Smooth muscle cell (in vitro differentiated cells): ENCODE results near the gene NPB. TPM values are rescaled to one million over a fixed set of nuclear protein-coding genes. Genes with fewer than 3 reads are reported as not detected.

Experiments used
- DNase-seq: peaks from one replicate; lab custom pipeline; 2025; ENCODE audit not compliant: unreplicated experiment; lab: John Stamatoyannopoulos, UW
- H2AFZ ChIP-seq: fragments of 200-600 bp; sonication (generic); 2 replicates; pipeline ENCODE4 v1.6.0; 2016; ENCODE audit warnings: antibody characterized with exemption, low read depth, mild to moderate bottlenecking
- H3F3A ChIP-seq: fragments of 200-600 bp; sonication (generic); 2 replicates; pipeline ENCODE4 v1.6.0; 2017; ENCODE audit warnings: antibody characterized with exemption, low read depth
- H3K27ac ChIP-seq: fragments of 200-600 bp; sonication (generic); 2 replicates; pipeline ENCODE4 v1.5.1; 2016; ENCODE audit warnings: low read depth, mild to moderate bottlenecking
- H3K27me3 ChIP-seq: fragments of 200-600 bp; sonication (generic); 2 replicates; pipeline ENCODE4 v1.6.1; 2016; ENCODE audit warnings: low read depth, mild to moderate bottlenecking
- H3K36me3 ChIP-seq: fragments of 200-600 bp; sonication (generic); 2 replicates; pipeline ENCODE4 v1.5.1; 2016; ENCODE audit warnings: low read depth
- H3K4me1 ChIP-seq: fragments of 200-600 bp; sonication (generic); 2 replicates; pipeline ENCODE4 v1.5.1; 2016; ENCODE audit warnings: low read depth
- H3K4me2 ChIP-seq: fragments of 200-600 bp; sonication (generic); 2 replicates; pipeline ENCODE4 v1.6.0; 2016; ENCODE audit warnings: mild to moderate bottlenecking
- H3K4me3 ChIP-seq: fragments of 200-600 bp; sonication (generic); 2 replicates; pipeline ENCODE4 v1.5.1; 2016; ENCODE audit warnings: mild to moderate bottlenecking
- H3K79me2 ChIP-seq: fragments of 200-600 bp; sonication (generic); 2 replicates; pipeline ENCODE4 v1.6.0; 2016; ENCODE audit warnings: low read depth, mild to moderate bottlenecking
- H3K9ac ChIP-seq: fragments of 200-600 bp; sonication (generic); 2 replicates; pipeline ENCODE4 v1.6.0; 2016; ENCODE audit warnings: low read depth
- H3K9me3 ChIP-seq: fragments of 200-600 bp; sonication (generic); replicated peaks from 2 replicates; pipeline ENCODE4 v1.5.1; 2016; ENCODE audit warnings: low read depth
- H4K20me1 ChIP-seq: fragments of 200-600 bp; sonication (generic); 2 replicates; pipeline ENCODE4 v1.6.0; 2016; ENCODE audit warnings: low read depth
- WGBS: methylation state at CpG from one replicate; pipeline ENCODE4 v1.1.7; 2016; ENCODE audit warnings: low lambda C conversion rate; 5-methylcytosine and 5-hydroxymethylcytosine counted together
- polyA plus RNA-seq: library from polyadenylated mRNA; unstranded; fragments of >200 nt; fragmentation: Nextera tagmentation; extraction: Ambion mirVana; gene quantifications from 2 replicates; pipeline ENCODE4 v1.2.1, GENCODE V29; 2016
- total RNA-seq: library from RNA; depleted of rRNA; stranded (reverse); fragments of >200 nt; gene quantifications from 2 replicates; pipeline ENCODE4 v1.2.3, GENCODE V29; 2014
- TF ChIP-seq, protein P1 (sequence below): fragments of 200-600 bp; sonication (generic); IDR thresholded peaks from 2 replicates; pipeline ENCODE4 v1.5.1; 2017; ENCODE audit warnings: borderline replicate concordance, mild to moderate bottlenecking, antibody characterized with exemption; ENCODE audit not compliant: insufficient read depth, poor library complexity, severe bottlenecking

The NPB gene
- total and polyA plus RNA-seq, 2 experiments from 2014 or later, result 7.9 to 14.4 TPM

- Histone ChIP-seq H3K79me2 (no peaks in the 10 kb centered on the region), H3K4me2 (no peak overlapping the region), H2AFZ (no peak overlapping the region), H4K20me1 (no peaks in the 10 kb centered on the region), H3K4me3 (no peak overlapping the region), H3K27me3 (no peaks in the 10 kb centered on the region), H3K27ac (no peak overlapping the region), H3K36me3 (no peaks in the 10 kb centered on the region), H3K9me3 (no peaks in the 10 kb centered on the region), H3K9ac (no peak overlapping the region), H3F3A (no peaks in the 10 kb centered on the region), H3K4me1 (no peaks in the 10 kb centered on the region)
- TF ChIP-seq, protein P1, sequence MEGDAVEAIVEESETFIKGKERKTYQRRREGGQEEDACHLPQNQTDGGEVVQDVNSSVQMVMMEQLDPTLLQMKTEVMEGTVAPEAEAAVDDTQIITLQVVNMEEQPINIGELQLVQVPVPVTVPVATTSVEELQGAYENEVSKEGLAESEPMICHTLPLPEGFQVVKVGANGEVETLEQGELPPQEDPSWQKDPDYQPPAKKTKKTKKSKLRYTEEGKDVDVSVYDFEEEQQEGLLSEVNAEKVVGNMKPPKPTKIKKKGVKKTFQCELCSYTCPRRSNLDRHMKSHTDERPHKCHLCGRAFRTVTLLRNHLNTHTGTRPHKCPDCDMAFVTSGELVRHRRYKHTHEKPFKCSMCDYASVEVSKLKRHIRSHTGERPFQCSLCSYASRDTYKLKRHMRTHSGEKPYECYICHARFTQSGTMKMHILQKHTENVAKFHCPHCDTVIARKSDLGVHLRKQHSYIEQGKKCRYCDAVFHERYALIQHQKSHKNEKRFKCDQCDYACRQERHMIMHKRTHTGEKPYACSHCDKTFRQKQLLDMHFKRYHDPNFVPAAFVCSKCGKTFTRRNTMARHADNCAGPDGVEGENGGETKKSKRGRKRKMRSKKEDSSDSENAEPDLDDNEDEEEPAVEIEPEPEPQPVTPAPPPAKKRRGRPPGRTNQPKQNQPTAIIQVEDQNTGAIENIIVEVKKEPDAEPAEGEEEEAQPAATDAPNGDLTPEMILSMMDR, result no peak
- 92% methylated on average over 15 of the region's 15 CpGs for WGBS
- no peak for DNase-seq
These were observed 48.5 kb downstream of the NPB start for GRCh38 chr17:81950501-81950900.

DNA sequence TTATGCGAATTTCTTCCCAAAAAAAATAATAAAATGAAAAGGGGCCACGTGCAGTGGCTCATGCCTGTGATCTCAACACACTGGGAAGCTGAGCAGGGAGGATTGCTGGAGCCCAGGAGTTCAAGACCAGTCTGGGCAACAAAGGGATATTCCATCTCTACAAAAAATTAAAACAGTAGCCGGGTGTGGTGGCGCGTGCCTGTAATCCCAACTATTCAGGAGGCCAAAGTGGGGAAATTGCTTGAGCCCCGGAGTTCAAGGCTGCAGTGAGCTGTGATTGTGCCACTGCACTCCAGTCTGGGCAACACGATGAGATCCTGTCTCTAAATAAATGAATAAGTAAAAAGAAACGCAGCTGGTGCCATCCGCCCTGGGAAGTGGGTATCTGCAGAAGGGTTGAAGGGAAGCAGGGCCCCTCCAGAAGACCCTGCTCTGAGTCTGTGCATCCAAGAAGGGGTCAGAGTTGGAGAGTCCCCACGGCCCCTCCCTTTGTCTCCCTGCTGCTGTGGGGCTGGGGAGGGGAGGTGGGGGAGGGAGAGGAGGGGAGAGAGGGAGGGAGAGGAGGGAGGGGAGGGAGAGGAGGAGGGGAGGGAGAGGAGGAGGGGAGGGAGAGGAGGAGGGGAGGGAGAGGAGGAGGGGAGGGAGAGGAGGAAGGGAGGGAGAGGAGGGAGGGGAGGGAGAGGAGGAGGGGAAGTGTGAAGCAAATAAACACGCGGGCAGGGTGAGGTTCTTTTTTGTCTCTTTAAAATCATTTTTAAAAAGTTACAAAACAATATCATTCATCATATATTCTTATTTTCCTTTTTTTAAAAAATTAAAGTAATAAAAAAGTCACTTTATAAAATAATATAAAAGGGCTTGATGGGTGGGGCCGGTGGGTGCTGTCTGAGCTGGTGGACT is 50.0 kb downstream of the NPB start:
- no peaks in the 10 kb centered on the region for H3F3A ChIP-seq
- no peaks in the 10 kb centered on the region for H3K9me3 ChIP-seq
- no peak for DNase-seq
- H3K27ac ChIP-seq, result no peak overlapping the region
- no peaks in the 10 kb centered on the region for H3K79me2 ChIP-seq
- TF ChIP-seq, protein P1, result no peak
- H2AFZ ChIP-seq, result no peak overlapping the region
- H4K20me1 ChIP-seq, result no peaks in the 10 kb centered on the region
- no peak overlapping the region for H3K9ac ChIP-seq
- no peak overlapping the region for H3K4me3 ChIP-seq
- no peaks in the 10 kb centered on the region for H3K27me3 ChIP-seq
- 83% methylated on average over 12 of the region's 13 CpGs for WGBS
- no peaks in the 10 kb centered on the region for H3K36me3 ChIP-seq
- H3K4me2 ChIP-seq, result no peak overlapping the region
- H3K4me1 ChIP-seq, result no peaks in the 10 kb centered on the region

Other genes with a start within 250 kb of the NPB start
- 1.3 and 14.5 TPM in 2 replicates for gene PDE6G, start 245.7 kb upstream of the NPB start, total RNA-seq
- 3.2 and 5.3 TPM in 2 replicates for gene PDE6G, start 245.7 kb upstream of the NPB start, polyA plus RNA-seq
- 13.0 and 26.6 TPM in 2 replicates for gene OXLD1, start 235.6 kb upstream of the NPB start, total RNA-seq
- gene OXLD1, start 235.6 kb upstream of the NPB start, polyA plus RNA-seq, result 32.1 and 32.3 TPM in 2 replicates
- gene CCDC137, start 235.5 kb upstream of the NPB start, total RNA-seq, result 5.0 and 8.1 TPM in 2 replicates
- gene CCDC137, start 235.5 kb upstream of the NPB start, polyA plus RNA-seq, result 24.6 and 30.2 TPM in 2 replicates
- 22.3 and 24.0 TPM in 2 replicates for gene ARL16, start 218.4 kb upstream of the NPB start, total RNA-seq
- gene ARL16, start 218.4 kb upstream of the NPB start, polyA plus RNA-seq, result 62.1 and 77.3 TPM in 2 replicates
- gene HGS, start 218.2 kb upstream of the NPB start, total RNA-seq, result 64.9 and 68.0 TPM in 2 replicates
- gene HGS, start 218.2 kb upstream of the NPB start, polyA plus RNA-seq, result 164 and 194 TPM in 2 replicates
- gene MRPL12, start 198.9 kb upstream of the NPB start, total RNA-seq, result 16.5 and 22.2 TPM in 2 replicates
- 83.6 and 92.4 TPM in 2 replicates for gene MRPL12, start 198.9 kb upstream of the NPB start, polyA plus RNA-seq
- 8.4 and 11.3 TPM in 2 replicates for gene SLC25A10, start 190.0 kb upstream of the NPB start, total RNA-seq
- gene SLC25A10, start 190.0 kb upstream of the NPB start, polyA plus RNA-seq, result 13.0 and 21.0 TPM in 2 replicates
- gene GCGR, start 98.1 kb upstream of the NPB start, total RNA-seq, result not detected in 2 replicates
- gene GCGR, start 98.1 kb upstream of the NPB start, polyA plus RNA-seq, result 0.58 TPM in 1 of 2 replicates, not detected in the other
- gene MCRIP1, start 68.9 kb upstream of the NPB start, total RNA-seq, result 85.1 and 85.8 TPM in 2 replicates
- 194 and 208 TPM in 2 replicates for gene MCRIP1, start 68.9 kb upstream of the NPB start, polyA plus RNA-seq
- gene PPP1R27, start 67.2 kb upstream of the NPB start, total RNA-seq, result 0.58 and 3.1 TPM in 2 replicates
- 0.79 and 1.6 TPM in 2 replicates for gene PPP1R27, start 67.2 kb upstream of the NPB start, polyA plus RNA-seq
- gene P4HB, start 41.7 kb upstream of the NPB start, total RNA-seq, result 1,406 and 1,593 TPM in 2 replicates
- gene P4HB, start 41.7 kb upstream of the NPB start, polyA plus RNA-seq, result 1,326 and 1,526 TPM in 2 replicates
- 67.6 and 256 TPM in 2 replicates for gene ARHGDIA, start 30.9 kb upstream of the NPB start, total RNA-seq
- gene ARHGDIA, start 30.9 kb upstream of the NPB start, polyA plus RNA-seq, result 353 and 360 TPM in 2 replicates
- gene ALYREF, start 10.7 kb upstream of the NPB start, total RNA-seq, result 58.9 and 75.9 TPM in 2 replicates
- gene ALYREF, start 10.7 kb upstream of the NPB start, polyA plus RNA-seq, result 123 and 136 TPM in 2 replicates
- gene ANAPC11, start 10.5 kb upstream of the NPB start, total RNA-seq, result 147 and 222 TPM in 2 replicates
- 428 and 444 TPM in 2 replicates for gene ANAPC11, start 10.5 kb upstream of the NPB start, polyA plus RNA-seq
- gene PCYT2, start 9.2 kb downstream of the NPB start, total RNA-seq, result 10.3 and 11.4 TPM in 2 replicates
- 27.9 and 50.6 TPM in 2 replicates for gene PCYT2, start 9.2 kb downstream of the NPB start, polyA plus RNA-seq
- gene SIRT7, start 15.9 kb downstream of the NPB start, total RNA-seq, result 9.5 and 19.9 TPM in 2 replicates
- gene SIRT7, start 15.9 kb downstream of the NPB start, polyA plus RNA-seq, result 10.1 and 27.9 TPM in 2 replicates
- gene MAFG, start 25.5 kb downstream of the NPB start, total RNA-seq, result 13.7 and 15.3 TPM in 2 replicates
- gene MAFG, start 25.5 kb downstream of the NPB start, polyA plus RNA-seq, result 30.3 and 39.0 TPM in 2 replicates
- 144 and 157 TPM in 2 replicates for gene PYCR1, start 35.1 kb downstream of the NPB start, total RNA-seq
- 213 and 339 TPM in 2 replicates for gene PYCR1, start 35.1 kb downstream of the NPB start, polyA plus RNA-seq
- not detected in 2 replicates for gene MYADML2, start 45.0 kb downstream of the NPB start, total RNA-seq
- 0.82 TPM in 1 of 2 replicates, not detected in the other for gene MYADML2, start 45.0 kb downstream of the NPB start, polyA plus RNA-seq
- 0.90 and 1.3 TPM in 2 replicates for gene NOTUM, start 58.9 kb downstream of the NPB start, total RNA-seq
- gene NOTUM, start 58.9 kb downstream of the NPB start, polyA plus RNA-seq, result 0.24 and 2.9 TPM in 2 replicates
- gene ASPSCR1, start 75.4 kb downstream of the NPB start, total RNA-seq, result 12.3 and 28.4 TPM in 2 replicates
- 36.5 and 44.0 TPM in 2 replicates for gene ASPSCR1, start 75.4 kb downstream of the NPB start, polyA plus RNA-seq
- gene CENPX, start 120.6 kb downstream of the NPB start, total RNA-seq, result 44.6 and 50.4 TPM in 2 replicates
- 57.5 and 72.8 TPM in 2 replicates for gene CENPX, start 120.6 kb downstream of the NPB start, polyA plus RNA-seq
- 7.0 and 9.6 TPM in 2 replicates for gene LRRC45, start 121.1 kb downstream of the NPB start, total RNA-seq
- gene LRRC45, start 121.1 kb downstream of the NPB start, polyA plus RNA-seq, result 7.4 and 13.5 TPM in 2 replicates
- gene RAC3, start 129.4 kb downstream of the NPB start, total RNA-seq, result 29.2 and 33.0 TPM in 2 replicates
- 12.1 and 15.3 TPM in 2 replicates for gene RAC3, start 129.4 kb downstream of the NPB start, polyA plus RNA-seq
- gene DCXR, start 135.5 kb downstream of the NPB start, total RNA-seq, result 34.9 and 46.4 TPM in 2 replicates
- 84.4 and 89.4 TPM in 2 replicates for gene DCXR, start 135.5 kb downstream of the NPB start, polyA plus RNA-seq
- 20.3 and 27.1 TPM in 2 replicates for gene RFNG, start 149.6 kb downstream of the NPB start, total RNA-seq
- 54.9 and 58.8 TPM in 2 replicates for gene RFNG, start 149.6 kb downstream of the NPB start, polyA plus RNA-seq
- 72.0 and 93.7 TPM in 2 replicates for gene GPS1, start 149.7 kb downstream of the NPB start, total RNA-seq
- gene GPS1, start 149.7 kb downstream of the NPB start, polyA plus RNA-seq, result 134 and 143 TPM in 2 replicates
- gene DUS1L, start 163.6 kb downstream of the NPB start, total RNA-seq, result 30.7 and 49.4 TPM in 2 replicates
- 125 and 141 TPM in 2 replicates for gene DUS1L, start 163.6 kb downstream of the NPB start, polyA plus RNA-seq
- gene FASN, start 196.0 kb downstream of the NPB start, total RNA-seq, result 46.6 and 49.4 TPM in 2 replicates
- gene FASN, start 196.0 kb downstream of the NPB start, polyA plus RNA-seq, result 48.4 and 49.3 TPM in 2 replicates